CD14-positive monocyte (primary cell): ENCODE data around the gene EML4. TPM values are rescaled to one million over a fixed set of nuclear protein-coding genes. Genes with fewer than 3 reads are reported as not detected.

Experiments
- DNase-seq, 3 donors: peaks; one replicate each; pipeline ENCODE4 v3.0.0-alpha.2; 2011 to 2022
- H2AFZ ChIP-seq: 2 replicates; pipeline ENCODE4 v1.6.0; 2012; ENCODE audit warnings: mild to moderate bottlenecking, low read depth, low read length, inconsistent platforms; ENCODE audit not compliant: insufficient read depth, poor library complexity, severe bottlenecking
- H3K27ac ChIP-seq, 2 donors: 1 replicate in 1 of 2; 2 replicates in 1 of 2; pipeline ENCODE4 v1.5.1; 2012 to 2013; ENCODE audit warnings: low read length in 2 of 2, control low read depth in 1 of 2, inconsistent platforms in 1 of 2, low read depth in 1 of 2, mild to moderate bottlenecking in 1 of 2
- H3K27me3 ChIP-seq, 2 donors: one replicate each; pipeline versions ENCODE4 v1.6.0 to v1.6.1; 2011 to 2013; ENCODE audit warnings: low read length in 2 of 2; ENCODE audit not compliant: control insufficient read depth in 2 of 2, insufficient read depth in 2 of 2
- H3K36me3 ChIP-seq, 2 donors: replicated peaks in 1 of 2; 1 replicate in 1 of 2; 2 replicates in 1 of 2; pipeline versions ENCODE4 v1.5.1 to v1.6.1; 2012 to 2013; ENCODE audit warnings: low read length in 2 of 2, control low read depth in 1 of 2, inconsistent platforms in 1 of 2, mild to moderate bottlenecking in 1 of 2; ENCODE audit not compliant: insufficient read depth in 2 of 2, control insufficient read depth in 1 of 2
- H3K4me1 ChIP-seq, 2 donors: 1 replicate in 1 of 2; 2 replicates in 1 of 2; pipeline versions ENCODE4 v1.5.1 to v1.6.1; 2012 to 2013; ENCODE audit warnings: low read length in 2 of 2, control low read depth in 1 of 2, inconsistent platforms in 1 of 2, mild to moderate bottlenecking in 1 of 2, moderate library complexity in 1 of 2; ENCODE audit not compliant: insufficient read depth in 2 of 2, control insufficient read depth in 1 of 2
- H3K4me2 ChIP-seq: replicated peaks from 2 replicates; pipeline ENCODE3; 2012; ENCODE audit warnings: low read length, moderate library complexity, mild to moderate bottlenecking; ENCODE audit not compliant: poor library complexity, severe bottlenecking; ENCODE audit errors: extremely low read depth
- H3K4me3 ChIP-seq, 3 experiments: fragments of 200-600 bp in 1 of 3; sonication (generic) in 1 of 3; replicated peaks in 1 of 3; 1 replicate in 2 of 3; 2 replicates in 1 of 3; pipeline ENCODE4 v1.5.1; 2011 to 2013; ENCODE audit warnings: low read length in 3 of 3, mild to moderate bottlenecking in 3 of 3, control low read depth in 2 of 3, low read depth in 2 of 3, inconsistent platforms in 1 of 3, moderate library complexity in 1 of 3
- H3K79me2 ChIP-seq: 2 replicates; pipeline ENCODE4 v1.6.0; 2012; ENCODE audit warnings: mild to moderate bottlenecking, control low read depth, inconsistent platforms, low read length, moderate library complexity; ENCODE audit not compliant: insufficient read depth
- H3K9ac ChIP-seq: 2 replicates; pipeline ENCODE4 v1.6.0; 2017; ENCODE audit warnings: low read length, mild to moderate bottlenecking; ENCODE audit not compliant: insufficient read depth, poor library complexity, severe bottlenecking
- H3K9me3 ChIP-seq, 2 donors: replicated peaks in 1 of 2; 1 replicate in 1 of 2; 2 replicates in 1 of 2; pipeline versions ENCODE4 v1.5.1 to v1.6.1; 2012 to 2013; ENCODE audit warnings: low read length in 2 of 2, control low read depth in 1 of 2; ENCODE audit not compliant: control insufficient read depth in 1 of 2, insufficient read depth in 1 of 2
- H4K20me1 ChIP-seq: 2 replicates; pipeline ENCODE4 v1.6.0; 2012; ENCODE audit warnings: mild to moderate bottlenecking, low read length, control low read depth, moderate library complexity; ENCODE audit not compliant: insufficient read depth
- H3K27ac Mint-ChIP-seq, 7 donors: one replicate each; pipeline ENCODE4 v1.8.0; 2020; ENCODE audit warnings: mild to moderate bottlenecking in 7 of 7, mixed read lengths in 7 of 7, moderate library complexity in 6 of 7, inconsistent platforms in 2 of 7
- H3K27me3 Mint-ChIP-seq, 3 donors: one replicate each; pipeline ENCODE4 v1.8.0; 2021 to 2022; ENCODE audit warnings: low read depth in 3 of 3, mild to moderate bottlenecking in 3 of 3, mixed read lengths in 3 of 3, moderate library complexity in 3 of 3, inconsistent platforms in 1 of 3
- H3K36me3 Mint-ChIP-seq, 2 donors: one replicate each; pipeline ENCODE4 v1.8.0; 2020; ENCODE audit warnings: mixed read lengths in 2 of 2, inconsistent platforms in 1 of 2, mild to moderate bottlenecking in 1 of 2
- H3K4me1 Mint-ChIP-seq: one replicate; pipeline ENCODE4 v1.8.0; 2020; ENCODE audit warnings: mild to moderate bottlenecking, mixed read lengths
- H3K4me3 Mint-ChIP-seq, 2 donors: one replicate each; pipeline ENCODE4 v1.8.0; 2020; ENCODE audit warnings: mild to moderate bottlenecking in 2 of 2, mixed read lengths in 2 of 2, moderate library complexity in 1 of 2
- H3K9me3 Mint-ChIP-seq, 7 donors: one replicate each; pipeline ENCODE4 v1.8.0; 2020 to 2022; ENCODE audit warnings: mixed read lengths in 7 of 7, mild to moderate bottlenecking in 6 of 7, moderate library complexity in 6 of 7, inconsistent platforms in 2 of 7
- CTCF ChIP-seq: fragments of 200-600 bp; IDR thresholded peaks from one replicate; pipeline ENCODE4 v1.8.0; 2022; ENCODE audit warnings: antibody characterized with exemption, mild to moderate bottlenecking
- WGBS: methylation state at CpG from one replicate; pipeline ENCODE4 v1.1.5; 2013; ENCODE audit warnings: missing lambda C conversion rate; ENCODE audit not compliant: insufficient coverage; 5-methylcytosine and 5-hydroxymethylcytosine counted together
- intact Hi-C, 2 donors: fragments of 100-400 bp; cut with micrococcal nuclease; formaldehyde crosslinking; loops; one replicate each; pipeline versions ENCODE4 v1.15.0 to v1.15.1; 2023
- polyA plus RNA-seq, 3 donors: library from polyadenylated mRNA; depleted of rRNA in 1 of 3; unstranded in 2 of 3; stranded (reverse) in 1 of 3; fragments of 300-500 nt in 2 of 3; fragments of >200 nt in 1 of 3; fragmentation: Illumina TruSeq in 2 of 3; gene quantifications; 1 replicate in 2 of 3; 2 replicates in 1 of 3; pipeline ENCODE4 v1.2.3, GENCODE V29; 2012 to 2021

Gene EML4
- polyA plus RNA-seq, 3 donors = 11.5 to 24.3 (median 15.0) TPM

GRCh38 chr2:42298132-42298531, 129.0 kb downstream of the EML4 start:
- Mint-ChIP-seq H3K27me3 (no peaks in the 10 kb centered on the region), H3K4me1 (no peaks in the 10 kb centered on the region), H3K9me3 (no peaks in the 10 kb centered on the region), H3K36me3 (peaks cover 75 to 86% of the 10 kb centered on the region in 2 donors), H3K4me3 (no peak overlapping the region), H3K27ac (no peak overlapping the region)
- no peak overlapping the region for H3K9ac ChIP-seq
- no peak overlapping the region for H2AFZ ChIP-seq
- no peaks in the 10 kb centered on the region for H4K20me1 ChIP-seq
- no peak overlapping the region for H3K27ac ChIP-seq
- no peaks in the 10 kb centered on the region for H3K79me2 ChIP-seq
- H3K36me3 ChIP-seq = peaks cover 63 to 97% of the 10 kb centered on the region in 2 donors
- H3K4me2 ChIP-seq = no peak overlapping the region
- DNase-seq = no peak
- H3K4me1 ChIP-seq = no peaks in the 10 kb centered on the region
- H3K9me3 ChIP-seq = no peaks in the 10 kb centered on the region
- no peaks in the 10 kb centered on the region for H3K27me3 ChIP-seq
- WGBS = no CpG with 5 or more reads among the region's 1 CpG
- intact Hi-C loops = no loop called here
- H3K4me3 ChIP-seq = no peak overlapping the region
- no peak for TF ChIP-seq CTCF

- no peak for DNase-seq
- no peaks in the 10 kb centered on the region for H3K27me3 ChIP-seq
- no peaks in the 10 kb centered on the region for H3K79me2 ChIP-seq
- no peaks in the 10 kb centered on the region for H3K4me1 ChIP-seq
- Mint-ChIP-seq H3K9me3 (no peaks in the 10 kb centered on the region), H3K27me3 (no peaks in the 10 kb centered on the region), H3K4me1 (no peaks in the 10 kb centered on the region), H3K36me3 (peaks cover 82 to 88% of the 10 kb centered on the region in 2 donors), H3K4me3 (no peak overlapping the region), H3K27ac (no peak overlapping the region)
- H3K36me3 ChIP-seq = peaks cover 64 to 98% of the 10 kb centered on the region in 2 donors
- WGBS = no CpG with 5 or more reads among the region's 3 CpGs
- intact Hi-C loops = no loop called here
- TF ChIP-seq CTCF = no peak
- no peak overlapping the region for H3K4me3 ChIP-seq
- H2AFZ ChIP-seq = no peak overlapping the region
- no peak overlapping the region for H3K9ac ChIP-seq
- H3K27ac ChIP-seq = no peak overlapping the region
- no peak overlapping the region for H3K4me2 ChIP-seq
- no peaks in the 10 kb centered on the region for H4K20me1 ChIP-seq
- H3K9me3 ChIP-seq = no peaks in the 10 kb centered on the region
Measured at GRCh38 chr2:42298996-42299754, 130.0 kb downstream of the EML4 start.
